Small intestine (tissue), 7 donors: ENCODE results near the gene GFOD1. TPM values are rescaled to one million over a fixed set of nuclear protein-coding genes. Genes with fewer than 3 reads are reported as not detected.

Source experiments
- DNase-seq, 2 donors: peaks; one replicate each; pipeline versions ENCODE4 v3.0.0 to v3.0.0-alpha.2; 2013
- FAIRE-seq: peaks from 2 replicates; lab custom pipeline; 2012; peaks lifted over from hg19 to GRCh38; lab: Jason Lieb, UNC
- H3K27ac ChIP-seq, 3 donors: one replicate each; pipeline ENCODE4 v1.5.1; 2013; ENCODE audit warnings: low read length in 2 of 3, mild to moderate bottlenecking in 2 of 3, control low read depth in 1 of 3, inconsistent platforms in 1 of 3, low read depth in 1 of 3, moderate library complexity in 1 of 3
- H3K27me3 ChIP-seq, 3 donors: one replicate each; pipeline ENCODE4 v1.6.1; 2013; ENCODE audit warnings: low read length in 3 of 3, inconsistent platforms in 1 of 3; ENCODE audit not compliant: control insufficient read depth in 3 of 3, insufficient read depth in 3 of 3
- H3K36me3 ChIP-seq, 3 donors: one replicate each; pipeline ENCODE4 v1.6.1; 2013; ENCODE audit warnings: low read length in 3 of 3, inconsistent platforms in 1 of 3, low read depth in 1 of 3, mild to moderate bottlenecking in 1 of 3, moderate library complexity in 1 of 3; ENCODE audit not compliant: control insufficient read depth in 3 of 3, insufficient read depth in 2 of 3
- H3K4me1 ChIP-seq, 3 donors: one replicate each; pipeline ENCODE4 v1.6.1; 2013; ENCODE audit warnings: low read length in 2 of 3, inconsistent platforms in 1 of 3, low read depth in 1 of 3, mild to moderate bottlenecking in 1 of 3, moderate library complexity in 1 of 3; ENCODE audit not compliant: control insufficient read depth in 3 of 3, insufficient read depth in 2 of 3
- H3K4me3 ChIP-seq, 3 donors: one replicate each; pipeline ENCODE4 v1.5.1; 2013; ENCODE audit warnings: low read length in 3 of 3, control low read depth in 1 of 3, inconsistent platforms in 1 of 3, low read depth in 1 of 3, mild to moderate bottlenecking in 1 of 3, moderate library complexity in 1 of 3
- H3K9me3 ChIP-seq, 2 donors: one replicate each; pipeline ENCODE4 v1.6.1; 2013; ENCODE audit warnings: low read depth in 1 of 2, low read length in 1 of 2; ENCODE audit not compliant: control insufficient read depth in 2 of 2, insufficient read depth in 1 of 2
- WGBS, 3 donors: extraction: QIAGEN DNeasy Blood & Tissue Kit; methylation state at CpG; one replicate each; pipeline ENCODE4 v1.1.7; 2013; 5-methylcytosine and 5-hydroxymethylcytosine counted together
- polyA plus RNA-seq, 4 donors: library from polyadenylated mRNA; stranded (reverse) in 3 of 4; unstranded in 1 of 4; fragments of 200-250 nt in 3 of 4; fragments of 120-200 nt in 1 of 4; gene quantifications; one replicate each; pipeline versions ENCODE4 v1.2.1 to v1.2.3, GENCODE V29; 2013
- donor health status: healthy with polysubstance abuse.
- donor health status: control.
- donor health status: control.
- donor health status: Bipolar disorder and iron deficiency.
- donor health status: healthy.

The GFOD1 gene
- polyA plus RNA-seq, 4 donors, result 1.1 to 7.3 (median 1.5) TPM

DNA sequence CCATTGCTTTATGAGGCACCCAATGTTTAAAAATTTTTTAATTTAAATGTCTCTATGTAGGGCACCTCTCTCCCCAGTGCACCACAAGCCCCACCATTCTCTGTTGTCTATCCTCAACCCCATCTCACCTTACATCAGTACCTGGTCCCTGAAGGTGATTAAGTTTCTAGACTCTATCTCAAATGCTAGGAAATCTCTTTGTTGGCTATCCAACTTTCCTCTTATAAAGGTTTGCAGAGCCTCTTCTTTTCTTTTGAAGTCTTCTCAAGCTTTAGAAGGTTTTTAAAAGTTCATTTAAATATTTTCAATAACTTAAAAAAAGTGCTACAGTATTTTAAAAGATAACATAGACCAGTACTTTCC lies 82.5 kb downstream of the GFOD1 start:
- DNase-seq (no peak), FAIRE-seq (no peak)
- no peak overlapping the region for H3K4me3 ChIP-seq
- H3K27me3 ChIP-seq, result no peaks in the 10 kb centered on the region
- H3K27ac ChIP-seq, result no peak overlapping the region
- no peaks in the 10 kb centered on the region for H3K36me3 ChIP-seq
- H3K9me3 ChIP-seq, result no peaks in the 10 kb centered on the region
- peaks cover 0 to 7% (median 2%) of the 10 kb centered on the region in 3 donors for H3K4me1 ChIP-seq

- no peaks in the 10 kb centered on the region for H3K27me3 ChIP-seq
- no peak overlapping the region for H3K4me3 ChIP-seq
- DNase-seq (no peak), FAIRE-seq (no peak)
- no peaks in the 10 kb centered on the region for H3K36me3 ChIP-seq
- H3K9me3 ChIP-seq, result no peaks in the 10 kb centered on the region
- H3K4me1 ChIP-seq, result peaks cover 0 to 7% (median 2%) of the 10 kb centered on the region in 3 donors
- peak overlapping the region in 1 of 3 donors; percentile 64 for H3K27ac ChIP-seq
- WGBS, 3 donors, result 63 to 86% (median 82%) methylated on average over 5 of the region's 5 CpGs
These were observed 83.0 kb downstream of the GFOD1 start for GRCh38 chr6:13404228-13404891.

DNA sequence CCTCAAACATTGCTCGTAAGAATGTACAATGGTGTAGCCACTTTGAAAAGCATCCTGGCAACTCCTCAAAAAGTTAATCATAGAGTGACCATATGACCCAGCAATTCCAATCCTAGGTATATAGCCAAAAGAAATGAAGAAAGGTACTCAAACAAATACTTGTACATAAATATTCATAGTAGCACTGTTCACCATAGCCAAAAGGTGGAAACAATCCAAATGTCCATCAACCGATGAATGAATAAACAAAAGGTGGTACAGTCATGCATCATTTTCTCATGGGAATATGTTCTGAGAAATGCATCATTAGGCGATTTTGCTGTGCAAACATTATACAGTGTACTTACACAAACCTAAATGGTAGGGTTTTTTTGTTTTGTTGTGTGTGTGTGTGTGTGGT lies 84.7 kb downstream of the GFOD1 start:
- FAIRE-seq (no peak), DNase-seq (no peak)
- Histone ChIP-seq H3K9me3 (no peaks in the 10 kb centered on the region), H3K4me1 (peaks cover 0 to 7% (median under 1%) of the 10 kb centered on the region in 3 donors), H3K4me3 (no peak overlapping the region), H3K27ac (no peak overlapping the region), H3K27me3 (no peaks in the 10 kb centered on the region), H3K36me3 (no peaks in the 10 kb centered on the region)
- WGBS, 3 donors, result 90 to 98% (median 92%) methylated on average over 3 of the region's 3 CpGs

- H3K27me3 ChIP-seq, result no peaks in the 10 kb centered on the region
- H3K4me3 ChIP-seq, result no peak overlapping the region
- no peaks in the 10 kb centered on the region for H3K9me3 ChIP-seq
- peaks cover 0 to 12% (median 2%) of the 10 kb centered on the region in 3 donors for H3K4me1 ChIP-seq
- DNase-seq, result peak in 1 of 2 donors; percentile 22
- WGBS, 3 donors, result 74 to 84% (median 83%) methylated on average over 3 of the region's 3 CpGs
- no peak for FAIRE-seq
- no peaks in the 10 kb centered on the region for H3K36me3 ChIP-seq
- no peak overlapping the region for H3K27ac ChIP-seq
These were observed 86.6 kb downstream of the GFOD1 start for GRCh38 chr6:13400772-13401171.

DNA sequence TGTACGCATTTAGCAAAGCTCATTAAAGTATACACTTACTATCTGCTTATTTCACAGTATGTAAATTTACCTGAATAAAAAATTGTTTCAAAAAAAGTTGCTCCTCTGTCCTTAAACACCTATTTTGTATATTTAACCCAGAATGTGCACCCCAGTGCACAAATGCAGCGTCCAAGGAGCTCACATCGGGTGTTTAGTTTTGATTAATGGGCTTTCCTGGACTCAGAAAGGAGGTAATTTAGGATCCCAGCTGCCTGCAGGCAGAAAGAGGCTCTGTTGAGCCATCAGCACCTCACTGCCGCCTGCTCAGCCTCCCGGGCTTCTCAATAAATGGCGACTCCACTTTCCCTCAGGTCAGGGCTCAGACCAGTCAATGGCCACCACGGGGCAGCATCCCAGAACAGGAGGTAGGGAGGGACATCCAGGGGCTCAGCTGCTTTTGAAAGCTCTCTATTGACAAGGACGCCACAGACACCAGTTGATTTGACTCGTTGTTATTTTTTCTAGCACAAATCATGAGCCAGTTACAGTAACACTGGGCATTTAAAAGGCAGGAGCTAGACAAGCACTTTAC lies 88.9 kb downstream of the GFOD1 start:
- no peak overlapping the region for H3K4me3 ChIP-seq
- 83 to 90% (median 86%) methylated on average over 9 of the region's 9 CpGs for WGBS, 3 donors
- no peak for FAIRE-seq
- H3K36me3 ChIP-seq, result no peaks in the 10 kb centered on the region
- DNase-seq, result no peak
- H3K9me3 ChIP-seq, result no peaks in the 10 kb centered on the region
- peaks cover 0 to 10% (median 10%) of the 10 kb centered on the region in 3 donors for H3K4me1 ChIP-seq
- H3K27me3 ChIP-seq, result no peaks in the 10 kb centered on the region
- H3K27ac ChIP-seq, result no peak overlapping the region

GRCh38 chr6:13398069-13398381 lies 89.4 kb downstream of the GFOD1 start:
- Histone ChIP-seq H3K27ac (no peak overlapping the region), H3K4me1 (peaks cover 0 to 10% (median 10%) of the 10 kb centered on the region in 3 donors), H3K9me3 (no peaks in the 10 kb centered on the region), H3K36me3 (no peaks in the 10 kb centered on the region), H3K27me3 (no peaks in the 10 kb centered on the region), H3K4me3 (no peak overlapping the region)
- WGBS, 3 donors, result 73 to 84% (median 81%) methylated on average over 6 of the region's 6 CpGs
- DNase-seq (peak in 1 of 2 donors; percentile 27), FAIRE-seq (no peak)

- DNase-seq (peak; percentile 18 to 67), FAIRE-seq (no peak)
- no peaks in the 10 kb centered on the region for H3K9me3 ChIP-seq
- H3K36me3 ChIP-seq, result no peaks in the 10 kb centered on the region
- H3K27me3 ChIP-seq, result no peaks in the 10 kb centered on the region
- WGBS, 3 donors, result 43 to 51% (median 51%) methylated on average over 9 of the region's 9 CpGs
- H3K4me1 ChIP-seq, result peaks cover 0 to 10% (median 10%) of the 10 kb centered on the region in 3 donors
- H3K27ac ChIP-seq, result no peak overlapping the region
- no peak overlapping the region for H3K4me3 ChIP-seq
These were observed 89.9 kb downstream of the GFOD1 start for GRCh38 chr6:13397359-13398068.

GRCh38 chr6:13396241-13396792 lies 91.1 kb downstream of the GFOD1 start:
- H3K4me1 ChIP-seq, result peaks cover 0 to 10% (median 10%) of the 10 kb centered on the region in 3 donors
- no peaks in the 10 kb centered on the region for H3K9me3 ChIP-seq
- no peak overlapping the region for H3K4me3 ChIP-seq
- FAIRE-seq (no peak), DNase-seq (no peak)
- H3K27ac ChIP-seq, result no peak overlapping the region
- no peaks in the 10 kb centered on the region for H3K27me3 ChIP-seq
- no peaks in the 10 kb centered on the region for H3K36me3 ChIP-seq
- 76 to 93% (median 90%) methylated on average over 3 of the region's 3 CpGs for WGBS, 3 donors
